ENCODE data around the gene TERB1. TPM values are rescaled to one million over a fixed set of nuclear protein-coding genes. Genes with fewer than 3 reads are reported as not detected.
A peak's percentile ranks its signal among the peaks of the same experiment; 100 is the strongest.

The TERB1 gene
- total RNA-seq, 1 experiment from 2014 or later = not detected

GRCh38 chr16:66728117-66728787, 73.1 kb downstream of the TERB1 start:
- in situ Hi-C loops (cut with HindIII; ENCODE audit: low pct_unique_long_range_greater_than_20kb, low sequenced_read_pairs) = no loop called here
- DNase-seq (ENCODE audit: low read depth, low spot score) = peak; percentile 78

GRCh38 chr16:66720766-66721165, 80.6 kb downstream of the TERB1 start:
- no peak for DNase-seq (ENCODE audit: low read depth, low spot score)
- in situ Hi-C loops (cut with HindIII; ENCODE audit: low pct_unique_long_range_greater_than_20kb, low sequenced_read_pairs) = no loop called here

GRCh38 chr16:66719246-66719645, 82.1 kb downstream of the TERB1 start:
- in situ Hi-C loops (cut with HindIII; ENCODE audit: low pct_unique_long_range_greater_than_20kb, low sequenced_read_pairs) = no loop called here
- no peak for DNase-seq (ENCODE audit: low read depth, low spot score)

GRCh38 chr16:66717776-66718175, 83.6 kb downstream of the TERB1 start:
- in situ Hi-C loops (cut with HindIII; ENCODE audit: low pct_unique_long_range_greater_than_20kb, low sequenced_read_pairs) = no loop called here
- DNase-seq (ENCODE audit: low read depth, low spot score) = no peak

- in situ Hi-C loops (cut with HindIII; ENCODE audit: low pct_unique_long_range_greater_than_20kb, low sequenced_read_pairs) = no loop called here
- peak; percentile 81 for DNase-seq (ENCODE audit: low read depth, low spot score)
Observed at GRCh38 chr16:66717112-66717675, 84.2 kb downstream of the TERB1 start.

GRCh38 chr16:66714654-66715307, 86.6 kb downstream of the TERB1 start:
- in situ Hi-C loops (cut with HindIII; ENCODE audit: low pct_unique_long_range_greater_than_20kb, low sequenced_read_pairs) = no loop called here
- no peak for DNase-seq (ENCODE audit: low read depth, low spot score)

GRCh38 chr16:66714062-66714461, 87.3 kb downstream of the TERB1 start:
- DNase-seq (ENCODE audit: low read depth, low spot score) = no peak
- in situ Hi-C loops (cut with HindIII; ENCODE audit: low pct_unique_long_range_greater_than_20kb, low sequenced_read_pairs) = no loop called here

GRCh38 chr16:66713076-66713475, 88.3 kb downstream of the TERB1 start:
- in situ Hi-C loops (cut with HindIII; ENCODE audit: low pct_unique_long_range_greater_than_20kb, low sequenced_read_pairs) = no loop called here
- no peak for DNase-seq (ENCODE audit: low read depth, low spot score)

GRCh38 chr16:66712512-66712911, 88.9 kb downstream of the TERB1 start:
- DNase-seq (ENCODE audit: low read depth, low spot score) = no peak

GRCh38 chr16:66711581-66711980, 89.8 kb downstream of the TERB1 start:
- in situ Hi-C loops (cut with HindIII; ENCODE audit: low pct_unique_long_range_greater_than_20kb, low sequenced_read_pairs) = no loop called here
- no peak for DNase-seq (ENCODE audit: low read depth, low spot score)

More at GRCh38 chr16:66712512-66712911, 88.9 kb downstream of the TERB1 start:
- in situ Hi-C loops (cut with HindIII; ENCODE audit: low pct_unique_long_range_greater_than_20kb, low sequenced_read_pairs) = no loop called here

GRCh38 chr16:66706506-66706880, 94.9 kb downstream of the TERB1 start:
- in situ Hi-C loops (cut with HindIII; ENCODE audit: low pct_unique_long_range_greater_than_20kb, low sequenced_read_pairs) = no loop called here
- no peak for DNase-seq (ENCODE audit: low read depth, low spot score)

GRCh38 chr16:66705790-66706505, 95.4 kb downstream of the TERB1 start:
- in situ Hi-C loops (cut with HindIII; ENCODE audit: low pct_unique_long_range_greater_than_20kb, low sequenced_read_pairs) = no loop called here
- no peak for DNase-seq (ENCODE audit: low read depth, low spot score)

Other genes with a start within 250 kb of the TERB1 start
- 86.7 and 87.6 TPM in 2 replicates for gene CKLF, start 249.0 kb downstream of the TERB1 start, total RNA-seq (2014; rRNA removed; shearing (Covaris generic))
- 0.77 and 1.1 TPM in 2 replicates for gene CMTM1, start 235.1 kb downstream of the TERB1 start, total RNA-seq (2014; rRNA removed; shearing (Covaris generic))
- not detected in 2 replicates for gene CMTM2, start 222.1 kb downstream of the TERB1 start, total RNA-seq (2014; rRNA removed; shearing (Covaris generic))
- 7.9 and 9.1 TPM in 2 replicates for gene CMTM3, start 196.9 kb downstream of the TERB1 start, total RNA-seq (2014; rRNA removed; shearing (Covaris generic))
- gene CMTM4, start 104.8 kb downstream of the TERB1 start, total RNA-seq (2014; rRNA removed; shearing (Covaris generic)) = 32.7 and 36.9 TPM in 2 replicates
- 118 and 127 TPM in 2 replicates for gene DYNC1LI2, start 50.0 kb downstream of the TERB1 start, total RNA-seq (2014; rRNA removed; shearing (Covaris generic))
- 110 and 114 TPM in 2 replicates for gene NAE1, start 29.4 kb upstream of the TERB1 start, total RNA-seq (2014; rRNA removed; shearing (Covaris generic))
- gene CA7, start 42.8 kb upstream of the TERB1 start, total RNA-seq (2014; rRNA removed; shearing (Covaris generic)) = not detected in 2 replicates
- 7.8 and 11.0 TPM in 2 replicates for gene PDP2, start 78.9 kb upstream of the TERB1 start, total RNA-seq (2014; rRNA removed; shearing (Covaris generic))
- gene CDH16, start 117.3 kb upstream of the TERB1 start, total RNA-seq (2014; rRNA removed; shearing (Covaris generic)) = not detected in 2 replicates
- gene RRAD, start 124.0 kb upstream of the TERB1 start, total RNA-seq (2014; rRNA removed; shearing (Covaris generic)) = not detected in 2 replicates
- gene CIAO2B, start 132.8 kb upstream of the TERB1 start, total RNA-seq (2014; rRNA removed; shearing (Covaris generic)) = 134 and 148 TPM in 2 replicates
- gene CES2, start 133.9 kb upstream of the TERB1 start, total RNA-seq (2014; rRNA removed; shearing (Covaris generic)) = 14.8 and 19.4 TPM in 2 replicates
- 0.29 and 1.5 TPM in 2 replicates for gene CES3, start 159.7 kb upstream of the TERB1 start, total RNA-seq (2014; rRNA removed; shearing (Covaris generic))
- not detected in 2 replicates for gene CES4A, start 187.0 kb upstream of the TERB1 start, total RNA-seq (2014; rRNA removed; shearing (Covaris generic))
- 51.5 and 58.6 TPM in 2 replicates for gene CBFB, start 227.6 kb upstream of the TERB1 start, total RNA-seq (2014; rRNA removed; shearing (Covaris generic))